ENCODE measurements around the gene MDGA2.

The MDGA2 gene

DNA sequence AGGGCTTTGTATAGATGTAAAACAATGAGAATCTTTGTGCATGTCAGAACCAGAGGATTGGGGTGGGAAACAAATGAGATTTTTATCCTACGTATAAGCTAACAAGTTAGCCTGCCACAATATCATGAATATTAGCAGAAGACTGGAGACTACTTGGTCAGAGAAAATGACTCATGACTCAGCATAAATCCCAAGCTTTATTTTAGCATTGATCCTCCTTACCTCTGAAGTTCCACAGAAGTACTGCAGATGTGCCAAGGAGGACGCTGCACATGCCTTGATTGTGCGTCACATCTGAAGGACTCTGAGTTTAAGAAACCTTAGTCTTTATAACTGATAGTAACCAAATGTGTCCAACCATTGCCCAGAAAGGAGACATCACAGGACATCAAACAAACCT, 789.8 kb downstream of the MDGA2 start:
- in situ Hi-C loops (cut with MboI; ENCODE audit: low sequenced_read_pairs, unreplicated experiment), result no loop called here
- TF ChIP-seq, protein P1, sequence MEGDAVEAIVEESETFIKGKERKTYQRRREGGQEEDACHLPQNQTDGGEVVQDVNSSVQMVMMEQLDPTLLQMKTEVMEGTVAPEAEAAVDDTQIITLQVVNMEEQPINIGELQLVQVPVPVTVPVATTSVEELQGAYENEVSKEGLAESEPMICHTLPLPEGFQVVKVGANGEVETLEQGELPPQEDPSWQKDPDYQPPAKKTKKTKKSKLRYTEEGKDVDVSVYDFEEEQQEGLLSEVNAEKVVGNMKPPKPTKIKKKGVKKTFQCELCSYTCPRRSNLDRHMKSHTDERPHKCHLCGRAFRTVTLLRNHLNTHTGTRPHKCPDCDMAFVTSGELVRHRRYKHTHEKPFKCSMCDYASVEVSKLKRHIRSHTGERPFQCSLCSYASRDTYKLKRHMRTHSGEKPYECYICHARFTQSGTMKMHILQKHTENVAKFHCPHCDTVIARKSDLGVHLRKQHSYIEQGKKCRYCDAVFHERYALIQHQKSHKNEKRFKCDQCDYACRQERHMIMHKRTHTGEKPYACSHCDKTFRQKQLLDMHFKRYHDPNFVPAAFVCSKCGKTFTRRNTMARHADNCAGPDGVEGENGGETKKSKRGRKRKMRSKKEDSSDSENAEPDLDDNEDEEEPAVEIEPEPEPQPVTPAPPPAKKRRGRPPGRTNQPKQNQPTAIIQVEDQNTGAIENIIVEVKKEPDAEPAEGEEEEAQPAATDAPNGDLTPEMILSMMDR (IDR thresholded peaks at IDR 0.05; ENCODE audit: borderline replicate concordance, control extremely low read depth, extremely low read depth, insufficient read depth, missing control alignments), result no peak
- no peak for DNase-seq (ENCODE audit: low spot score)

DNA sequence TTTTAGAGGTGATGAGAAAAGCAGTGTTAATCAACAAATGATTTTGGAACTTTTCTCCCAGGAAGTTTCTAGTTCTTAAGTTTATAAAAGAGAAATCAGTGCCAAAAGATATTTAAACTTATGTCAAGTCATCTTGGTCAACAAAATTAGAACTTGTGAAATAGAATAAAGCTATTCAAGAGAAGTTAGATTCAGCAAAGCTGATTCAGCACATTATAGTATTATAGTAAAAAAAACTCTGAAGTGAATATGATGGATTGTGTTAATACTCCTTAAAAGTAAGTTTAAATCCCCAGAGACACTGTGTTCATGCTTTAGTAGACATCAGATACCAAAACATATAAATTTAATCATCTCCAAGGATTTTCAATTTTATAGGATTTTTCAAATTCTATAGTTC, 813.7 kb downstream of the MDGA2 start:
- TF ChIP-seq, protein P1 (IDR thresholded peaks at IDR 0.05; ENCODE audit: borderline replicate concordance, control extremely low read depth, extremely low read depth, insufficient read depth, missing control alignments), result no peak
- in situ Hi-C loops (cut with MboI; ENCODE audit: low sequenced_read_pairs, unreplicated experiment), result no loop called here

DNA sequence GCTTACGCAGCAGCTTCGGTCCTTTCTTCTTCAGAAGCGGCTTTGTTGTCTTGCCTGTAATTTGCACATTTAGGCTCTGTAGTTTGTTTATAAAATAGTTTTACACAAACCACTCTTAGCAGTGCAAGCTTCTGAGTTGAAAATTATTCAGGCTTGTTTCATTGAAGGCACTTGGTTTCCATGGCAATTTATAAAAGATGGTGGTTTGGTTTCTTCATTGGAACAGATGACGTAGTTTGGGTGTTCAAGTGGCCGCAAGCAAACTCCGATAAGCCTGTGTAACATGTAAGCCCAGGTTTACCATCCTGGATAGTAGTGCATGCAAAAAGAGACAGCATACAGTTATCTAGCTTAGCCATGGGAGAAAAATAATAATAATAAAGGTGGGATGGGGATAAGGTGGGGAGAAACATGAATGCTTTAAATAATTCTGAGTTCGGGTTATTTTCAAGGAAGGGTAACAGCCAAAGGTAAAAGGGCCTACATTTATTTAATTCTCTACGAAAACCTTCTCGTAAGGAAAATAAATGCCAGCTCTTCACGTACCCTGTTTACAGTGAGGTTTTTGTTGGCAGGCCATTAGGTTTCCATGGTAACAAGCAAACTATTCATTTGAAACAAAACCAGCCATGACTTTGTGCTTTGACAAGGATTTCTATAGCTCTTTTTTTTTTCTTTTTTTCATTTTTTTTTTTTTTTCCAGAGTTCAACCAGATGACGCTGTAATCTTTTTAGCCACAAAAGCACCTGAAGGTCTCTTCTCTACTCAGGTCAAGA, 834.3 kb downstream of the MDGA2 start:
- TF ChIP-seq, protein P1 (IDR thresholded peaks at IDR 0.05; ENCODE audit: borderline replicate concordance, control extremely low read depth, extremely low read depth, insufficient read depth, missing control alignments), result no peak
- in situ Hi-C loops (cut with MboI; ENCODE audit: low sequenced_read_pairs, unreplicated experiment), result no loop called here
- DNase-seq (ENCODE audit: low spot score), result no peak

More for the DNA sequence above, 813.7 kb downstream of the MDGA2 start:
- no peak for DNase-seq (ENCODE audit: low spot score)

DNA sequence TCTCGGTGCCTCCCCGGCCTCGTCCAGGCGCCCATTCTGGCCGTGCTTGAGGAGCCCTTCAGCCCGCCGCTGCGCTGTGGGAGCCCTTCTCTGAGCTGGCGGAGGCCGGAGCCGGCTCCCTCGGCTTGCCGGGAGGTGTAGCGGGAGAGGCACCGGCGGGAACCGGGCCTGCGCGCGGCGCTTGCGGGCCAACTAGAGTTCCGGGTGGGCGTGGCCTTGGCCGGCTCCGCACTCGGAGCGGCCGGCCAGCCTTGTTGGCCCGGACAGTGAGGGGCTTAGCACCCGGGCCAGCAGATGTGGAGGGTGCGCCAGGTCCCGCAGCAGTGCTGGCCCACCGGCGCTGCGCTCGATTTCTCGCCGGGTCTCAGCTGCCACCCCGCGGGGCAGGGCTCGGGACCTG, 855.1 kb downstream of the MDGA2 start:
- TF ChIP-seq, protein P1 (IDR thresholded peaks at IDR 0.05; ENCODE audit: borderline replicate concordance, control extremely low read depth, extremely low read depth, insufficient read depth, missing control alignments), result no peak
- in situ Hi-C loops (cut with MboI; ENCODE audit: low sequenced_read_pairs, unreplicated experiment), result no loop called here
- no peak for DNase-seq (ENCODE audit: low spot score)

DNA sequence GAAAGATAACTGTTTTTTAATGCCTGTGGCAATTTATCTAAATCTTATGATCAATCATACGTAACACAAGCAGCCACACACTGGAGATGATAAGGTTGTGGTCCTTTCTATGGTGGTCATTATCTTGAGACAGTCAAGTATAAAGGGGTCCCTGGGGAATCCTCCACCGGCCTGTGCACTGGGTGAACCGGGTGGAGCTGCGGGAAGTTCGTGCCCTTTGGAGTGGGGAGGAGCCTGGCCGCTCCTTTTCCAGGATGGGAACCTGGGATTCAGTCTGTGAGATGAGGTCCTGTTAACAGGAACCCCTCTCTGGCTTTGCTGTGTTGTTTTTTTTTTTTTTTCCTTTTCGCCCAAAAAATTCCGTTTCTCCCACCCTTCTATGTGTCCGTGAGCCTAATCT, 856.3 kb downstream of the MDGA2 start:
- TF ChIP-seq, protein P1 (IDR thresholded peaks at IDR 0.05; ENCODE audit: borderline replicate concordance, control extremely low read depth, extremely low read depth, insufficient read depth, missing control alignments), result no peak
- DNase-seq (ENCODE audit: low spot score), result no peak
- in situ Hi-C loops (cut with MboI; ENCODE audit: low sequenced_read_pairs, unreplicated experiment), result no loop called here

DNA sequence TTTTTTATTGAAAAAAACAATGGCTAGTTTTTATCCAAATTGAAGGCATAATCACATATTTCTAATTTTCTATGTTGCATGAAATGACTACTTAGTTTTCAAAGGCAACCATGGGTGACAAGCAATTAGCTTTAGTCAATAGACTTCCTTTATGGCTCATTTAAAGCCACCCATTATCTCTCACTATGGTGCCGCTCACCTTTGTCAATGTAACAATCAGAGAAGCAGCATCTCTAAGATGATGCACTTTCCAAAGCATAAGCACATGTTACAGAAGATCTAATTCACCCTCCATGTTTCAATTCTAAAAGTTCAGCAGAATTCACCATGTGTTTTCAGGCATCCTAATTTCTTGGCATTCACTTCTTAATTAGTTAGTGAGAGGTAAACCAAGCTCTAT, 857.3 kb downstream of the MDGA2 start:
- TF ChIP-seq, protein P1 (IDR thresholded peaks at IDR 0.05; ENCODE audit: borderline replicate concordance, control extremely low read depth, extremely low read depth, insufficient read depth, missing control alignments), result no peak
- in situ Hi-C loops (cut with MboI; ENCODE audit: low sequenced_read_pairs, unreplicated experiment), result no loop called here

More for the DNA sequence above, 857.3 kb downstream of the MDGA2 start:
- DNase-seq (ENCODE audit: low spot score), result no peak

Data from GM13976 (cell line).